Pulmonary artery endothelial cell (primary cell): ENCODE data around the gene ZCCHC24. TPM values are rescaled to one million over a fixed set of nuclear protein-coding genes. Genes with fewer than 3 reads are reported as not detected.

Source experiments
- DNase-seq: peaks from one replicate; pipeline ENCODE4 v3.0.0-alpha.2; 2011; ENCODE audit warnings: low read depth, low spot score
- total RNA-seq: library from RNA; depleted of rRNA; stranded (reverse); fragments of >200 nt; gene quantifications from 2 replicates; pipeline ENCODE4 v1.2.3, GENCODE V29; 2014

ZCCHC24 gene
- total RNA-seq, 1 donor from 2014 or later = 5.1 TPM

GRCh38 chr10:79431891-79432831 is 13.3 kb downstream of the ZCCHC24 start:
- DNase-seq = no peak

- no peak for DNase-seq
These were observed 14.0 kb downstream of the ZCCHC24 start for GRCh38 chr10:79431428-79431827.

GRCh38 chr10:79430936-79431335 is 14.5 kb downstream of the ZCCHC24 start:
- no peak for DNase-seq

GRCh38 chr10:79430325-79430905 is 15.0 kb downstream of the ZCCHC24 start:
- DNase-seq = no peak

DNA sequence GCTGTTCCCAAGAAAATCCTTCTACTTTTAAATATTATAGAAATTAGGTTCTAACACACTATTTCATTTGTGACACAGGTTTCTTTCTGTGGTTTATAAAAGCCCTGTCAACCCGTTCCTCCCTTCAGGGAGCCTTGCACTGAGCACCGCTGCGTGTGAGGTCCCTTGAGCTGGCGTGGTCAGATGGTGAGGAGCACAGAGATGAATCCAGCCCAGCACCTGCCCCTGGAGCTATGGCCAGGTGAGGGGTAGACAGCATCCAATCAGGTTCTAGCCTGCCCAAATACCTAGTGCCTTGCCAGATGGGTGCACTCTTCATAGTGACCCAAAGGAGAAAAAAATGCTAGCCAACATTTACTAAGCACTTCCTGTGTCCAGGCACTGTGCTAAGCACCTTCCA is 15.7 kb downstream of the ZCCHC24 start:
- DNase-seq = no peak

DNA sequence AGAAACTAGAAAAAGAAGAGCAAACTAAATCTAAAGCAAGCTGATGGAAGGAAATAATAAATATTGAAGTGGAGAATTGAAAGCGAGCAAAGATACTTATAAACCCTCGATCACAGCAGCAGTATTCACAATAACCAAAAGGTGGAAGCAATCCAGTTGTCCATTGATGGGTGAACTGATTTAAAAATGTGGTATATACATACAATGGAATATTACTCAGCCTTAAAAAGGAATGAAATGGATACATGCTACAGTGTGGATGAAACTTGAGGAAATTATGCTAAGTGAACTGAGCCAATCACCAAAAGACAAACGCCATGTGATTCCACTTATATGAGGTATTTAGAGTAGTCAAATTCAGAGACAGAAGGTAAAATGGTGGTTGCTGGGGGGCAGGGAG is 17.5 kb downstream of the ZCCHC24 start:
- no peak for DNase-seq

DNA sequence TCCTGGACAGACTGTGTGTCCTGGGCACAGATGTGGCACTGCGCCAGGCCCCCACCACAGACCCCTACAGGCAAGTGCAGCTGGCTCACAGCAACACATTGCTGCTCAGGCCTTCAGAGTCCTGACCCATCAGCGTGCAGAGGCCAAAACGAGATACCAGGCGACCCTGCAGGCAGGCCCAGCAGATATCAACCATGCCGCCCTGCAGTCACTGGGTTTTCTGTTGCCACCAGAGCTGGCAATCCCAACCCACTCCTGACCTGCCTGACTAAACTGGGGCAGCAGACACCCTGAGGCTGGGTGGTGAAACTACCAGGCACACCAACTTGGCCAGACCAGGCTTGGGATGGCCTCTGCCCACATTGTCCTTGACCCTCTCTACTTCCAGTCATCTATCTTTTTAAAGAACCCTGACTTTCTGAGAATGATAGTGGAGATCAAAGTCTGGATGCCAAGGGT is 20.3 kb downstream of the ZCCHC24 start:
- DNase-seq = no peak

- no peak for DNase-seq
These were observed 21.0 kb downstream of the ZCCHC24 start for GRCh38 chr10:79424221-79425073.

- DNase-seq = no peak
These were observed 23.1 kb downstream of the ZCCHC24 start for GRCh38 chr10:79422178-79422892.

GRCh38 chr10:79420974-79421688 is 24.3 kb downstream of the ZCCHC24 start:
- no peak for DNase-seq

- no peak for DNase-seq
These were observed 26.4 kb downstream of the ZCCHC24 start for GRCh38 chr10:79418886-79419595.

GRCh38 chr10:79418274-79418673 is 27.1 kb downstream of the ZCCHC24 start:
- no peak for DNase-seq

DNA sequence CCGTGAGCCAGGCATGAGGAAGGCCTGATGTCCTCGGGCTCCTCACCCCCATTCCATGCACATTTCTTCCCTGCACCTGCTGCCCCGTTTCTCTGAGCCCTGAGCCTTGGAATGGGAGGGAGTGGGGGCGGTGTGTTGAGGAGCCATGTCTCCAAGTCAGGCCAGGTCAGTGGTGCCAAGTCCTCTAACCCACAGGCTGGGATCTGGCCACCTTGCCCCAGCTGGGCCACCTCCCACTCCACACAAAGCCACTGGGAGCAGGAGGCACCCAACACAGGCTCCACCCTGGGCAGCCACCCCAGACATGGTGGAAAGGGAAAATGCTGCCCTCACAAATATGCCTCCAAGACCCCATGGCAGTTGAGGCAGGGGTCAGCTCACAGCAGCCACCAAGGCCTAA is 27.7 kb downstream of the ZCCHC24 start:
- DNase-seq = no peak

DNA sequence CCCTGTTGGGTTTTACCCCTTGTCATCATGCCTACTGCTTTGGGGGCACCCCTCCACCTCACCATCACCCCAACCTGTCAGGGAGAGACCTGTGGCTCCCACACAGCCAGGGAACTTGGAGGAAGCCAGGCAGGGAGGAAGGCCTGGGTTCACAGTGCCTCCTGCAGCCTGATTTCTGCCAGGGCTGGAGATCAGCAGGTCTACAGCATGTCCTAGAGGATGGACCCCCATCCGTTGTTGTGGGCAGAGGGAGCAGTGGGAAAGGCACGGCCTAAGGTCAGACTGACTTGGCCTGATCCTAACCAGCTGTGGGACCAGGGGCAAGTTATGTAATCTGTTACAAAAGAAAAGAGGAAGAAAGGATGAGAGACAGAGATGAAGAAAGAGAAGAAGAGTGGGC is 28.2 kb downstream of the ZCCHC24 start:
- no peak for DNase-seq

DNA sequence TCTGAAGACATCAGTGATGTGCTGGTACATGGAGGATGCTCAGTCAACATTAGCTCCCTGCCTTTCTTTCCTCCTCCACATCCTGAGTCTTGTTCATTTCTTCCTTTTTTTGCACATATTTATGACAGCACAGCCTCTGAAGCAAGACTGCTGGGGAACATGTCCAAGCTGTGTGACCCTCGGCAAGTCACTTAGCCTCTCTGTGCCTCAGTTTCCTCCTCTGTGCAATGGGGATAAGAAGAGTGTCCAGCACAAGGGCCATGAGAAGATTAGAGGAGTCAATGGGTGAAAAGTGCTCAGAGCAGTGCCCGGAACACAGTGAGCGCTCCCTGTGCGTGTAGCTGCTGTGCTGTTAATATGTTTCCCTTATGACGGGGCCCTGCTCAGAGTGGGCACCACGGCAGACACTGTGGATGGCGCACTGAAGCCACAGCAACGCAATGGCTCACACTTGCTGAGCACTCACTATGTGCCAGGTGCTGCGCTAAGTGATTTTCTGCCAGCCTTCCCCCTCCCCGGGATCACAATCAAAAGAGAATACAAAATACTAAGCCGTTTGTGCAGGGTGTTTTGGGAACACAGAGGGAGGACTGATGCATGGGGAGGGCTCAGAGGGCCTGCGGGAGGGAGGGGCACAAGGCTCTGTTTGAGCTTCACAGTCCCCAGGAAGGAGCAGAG is 28.7 kb downstream of the ZCCHC24 start:
- no peak for DNase-seq

GRCh38 chr10:79415736-79416577 is 29.5 kb downstream of the ZCCHC24 start:
- no peak for DNase-seq

GRCh38 chr10:79414714-79415113 is 30.7 kb downstream of the ZCCHC24 start:
- no peak for DNase-seq

GRCh38 chr10:79413196-79413595 is 32.2 kb downstream of the ZCCHC24 start:
- no peak for DNase-seq
